HG03103 (cell line): ENCODE measurements around the gene XKR8.

Source experiments
- ATAC-seq: cut with Tn5 transposase; IDR thresholded peaks from one replicate; pipeline ENCODE4 v1.9.1; 2021; ENCODE audit warnings: low read depth; ENCODE audit not compliant: unreplicated experiment

XKR8 gene

GRCh38 chr1:27954186-27954585 lies 5.6 kb upstream of the XKR8 start:
- no peak for ATAC-seq

GRCh38 chr1:27955076-27955475 lies 4.7 kb upstream of the XKR8 start:
- ATAC-seq: no peak

GRCh38 chr1:27956761-27957160 lies 3.0 kb upstream of the XKR8 start:
- no peak for ATAC-seq

- ATAC-seq: no peak
Observed at GRCh38 chr1:27957655-27958054, 2.1 kb upstream of the XKR8 start.

GRCh38 chr1:27958513-27958912 lies 1.3 kb upstream of the XKR8 start:
- no peak for ATAC-seq

GRCh38 chr1:27960762-27961645 lies 1.2 kb downstream of the XKR8 start:
- ATAC-seq: no peak

- ATAC-seq: no peak
Observed at GRCh38 chr1:27961646-27962221, 2.0 kb downstream of the XKR8 start.

GRCh38 chr1:27963393-27963792 lies 3.6 kb downstream of the XKR8 start:
- no peak for ATAC-seq

- ATAC-seq: no peak
Observed at GRCh38 chr1:27966402-27967105, 6.8 kb downstream of the XKR8 start.

GRCh38 chr1:27967106-27967883 lies 7.5 kb downstream of the XKR8 start:
- no peak for ATAC-seq

- ATAC-seq: no peak
Observed at GRCh38 chr1:27967884-27968466, 8.2 kb downstream of the XKR8 start.

- no peak for ATAC-seq
Observed at GRCh38 chr1:27968692-27969091, 8.9 kb downstream of the XKR8 start.

GRCh38 chr1:27970401-27970800 lies 10.6 kb downstream of the XKR8 start:
- ATAC-seq: no peak

- ATAC-seq: no peak
Observed at GRCh38 chr1:27971674-27972073, 11.9 kb downstream of the XKR8 start.

GRCh38 chr1:27972141-27972540 lies 12.4 kb downstream of the XKR8 start:
- no peak for ATAC-seq

GRCh38 chr1:27973771-27974416 lies 14.1 kb downstream of the XKR8 start:
- no peak for ATAC-seq

- no peak for ATAC-seq
Observed at GRCh38 chr1:27974417-27974781, 14.6 kb downstream of the XKR8 start.

- no peak for ATAC-seq
Observed at GRCh38 chr1:27979151-27979858, 19.5 kb downstream of the XKR8 start.

GRCh38 chr1:27979859-27980201 lies 20.1 kb downstream of the XKR8 start:
- no peak for ATAC-seq
